Parathyroid adenoma (tissue), 2 donors: ENCODE data around the gene CHST15.

Experiments used
- H2AFZ ChIP-seq: fragments of 300-600 bp; sonication (generic); one replicate; pipeline ENCODE4 v1.7.0; 2017; ENCODE audit warnings: antibody characterized with exemption, mild to moderate bottlenecking
- H3K27ac ChIP-seq: fragments of 300-600 bp; sonication (generic); one replicate; pipeline ENCODE4 v1.7.0; 2017
- H3K27me3 ChIP-seq: fragments of 300-600 bp; sonication (generic); one replicate; pipeline ENCODE4 v1.7.0; 2017; ENCODE audit warnings: low read length; ENCODE audit not compliant: control insufficient read depth, insufficient read depth
- H3K36me3 ChIP-seq: fragments of 300-600 bp; sonication (generic); one replicate; pipeline ENCODE4 v1.7.0; 2017; ENCODE audit warnings: low read length; ENCODE audit not compliant: control insufficient read depth, insufficient read depth
- H3K4me1 ChIP-seq: fragments of 300-600 bp; sonication (generic); one replicate; pipeline ENCODE4 v1.7.0; 2017; ENCODE audit warnings: control low read depth
- H3K4me2 ChIP-seq: fragments of 300-600 bp; sonication (generic); one replicate; pipeline ENCODE4 v1.7.0; 2017; ENCODE audit warnings: low read length
- H3K4me3 ChIP-seq: fragments of 300-600 bp; sonication (generic); one replicate; pipeline ENCODE4 v1.7.0; 2017; ENCODE audit warnings: low read depth, low read length
- H3K79me2 ChIP-seq: fragments of 300-600 bp; sonication (generic); one replicate; pipeline ENCODE4 v1.7.0; 2017; ENCODE audit warnings: control low read depth
- H3K9ac ChIP-seq: fragments of 300-600 bp; sonication (generic); one replicate; pipeline ENCODE4 v1.7.0; 2017; ENCODE audit warnings: mild to moderate bottlenecking
- H3K9me3 ChIP-seq: fragments of 300-600 bp; sonication (generic); one replicate; pipeline ENCODE4 v1.7.0; 2017; ENCODE audit warnings: low read length; ENCODE audit not compliant: control insufficient read depth
- CTCF ChIP-seq: fragments of 300-600 bp; sonication (generic); IDR thresholded peaks from one replicate; pipeline ENCODE4 v1.7.0; 2017; ENCODE audit warnings: antibody characterized with exemption, mild to moderate bottlenecking
- donor health status: primary hyperparathyroidism.

The CHST15 gene

GRCh38 chr10:124012583-124012982 lies 80.8 kb downstream of the CHST15 start:
- no peak for TF ChIP-seq CTCF
- Histone ChIP-seq H3K4me2 (no peak overlapping the region), H3K36me3 (no peaks in the 10 kb centered on the region), H3K27ac (no peak overlapping the region), H3K4me1 (no peaks in the 10 kb centered on the region), H2AFZ (no peak overlapping the region), H3K79me2 (no peaks in the 10 kb centered on the region), H3K27me3 (no peaks in the 10 kb centered on the region), H3K9me3 (no peaks in the 10 kb centered on the region), H3K4me3 (no peak overlapping the region), H3K9ac (no peak overlapping the region)

- no peaks in the 10 kb centered on the region for H3K4me1 ChIP-seq
- H3K9ac ChIP-seq = no peak overlapping the region
- H3K4me3 ChIP-seq = no peak overlapping the region
- no peaks in the 10 kb centered on the region for H3K27me3 ChIP-seq
- H3K9me3 ChIP-seq = no peaks in the 10 kb centered on the region
- no peak overlapping the region for H3K4me2 ChIP-seq
- H3K27ac ChIP-seq = no peak overlapping the region
- no peak for TF ChIP-seq CTCF
- no peaks in the 10 kb centered on the region for H3K36me3 ChIP-seq
- H2AFZ ChIP-seq = no peak overlapping the region
- no peaks in the 10 kb centered on the region for H3K79me2 ChIP-seq
Observed at GRCh38 chr10:124012066-124012465, 81.3 kb downstream of the CHST15 start.

- H3K4me3 ChIP-seq = no peak overlapping the region
- H3K9ac ChIP-seq = no peak overlapping the region
- H3K36me3 ChIP-seq = no peaks in the 10 kb centered on the region
- no peaks in the 10 kb centered on the region for H3K27me3 ChIP-seq
- H2AFZ ChIP-seq = no peak overlapping the region
- H3K27ac ChIP-seq = no peak overlapping the region
- H3K79me2 ChIP-seq = no peaks in the 10 kb centered on the region
- no peak overlapping the region for H3K4me2 ChIP-seq
- H3K9me3 ChIP-seq = no peaks in the 10 kb centered on the region
- no peak for TF ChIP-seq CTCF
- H3K4me1 ChIP-seq = no peaks in the 10 kb centered on the region
Observed at GRCh38 chr10:124011464-124011863, 81.9 kb downstream of the CHST15 start.

GRCh38 chr10:124010563-124011131 lies 82.8 kb downstream of the CHST15 start:
- TF ChIP-seq CTCF = no peak
- Histone ChIP-seq H3K9me3 (no peaks in the 10 kb centered on the region), H3K4me2 (no peak overlapping the region), H3K79me2 (no peaks in the 10 kb centered on the region), H3K27me3 (no peaks in the 10 kb centered on the region), H3K36me3 (no peaks in the 10 kb centered on the region), H2AFZ (no peak overlapping the region), H3K9ac (no peak overlapping the region), H3K4me1 (peaks cover 5% of the 10 kb centered on the region), H3K27ac (no peak overlapping the region), H3K4me3 (no peak overlapping the region)

GRCh38 chr10:124010024-124010423 lies 83.4 kb downstream of the CHST15 start:
- Histone ChIP-seq H3K4me1 (peaks cover 5% of the 10 kb centered on the region), H3K9ac (no peak overlapping the region), H2AFZ (no peak overlapping the region), H3K9me3 (no peaks in the 10 kb centered on the region), H3K27ac (no peak overlapping the region), H3K4me2 (no peak overlapping the region), H3K27me3 (no peaks in the 10 kb centered on the region), H3K4me3 (no peak overlapping the region), H3K79me2 (no peaks in the 10 kb centered on the region), H3K36me3 (no peaks in the 10 kb centered on the region)
- no peak for TF ChIP-seq CTCF
